Astrocyte of the cerebellum (primary cell): ENCODE results near the gene SCO2.

Experiments used
- DNase-seq: peaks from one replicate; pipeline ENCODE4 v3.0.0-alpha.2; 2011; ENCODE audit warnings: low read depth
- H3K4me3 ChIP-seq: 2 replicates; pipeline ENCODE4 v1.5.1; 2011; ENCODE audit warnings: mild to moderate bottlenecking, low read depth, low read length, moderate library complexity
- CTCF ChIP-seq: IDR thresholded peaks from 2 replicates; pipeline ENCODE4 v1.5.1; 2012; ENCODE audit warnings: low read length, low read depth, moderate library complexity, mild to moderate bottlenecking; ENCODE audit errors: missing control alignments
- in situ Hi-C: cut with HindIII; loops from 2 replicates; pipeline ENCODE4 v1.10.0; 2017; ENCODE audit warnings: low sequenced_read_pairs

The SCO2 gene

GRCh38 chr22:50498322-50498890 lies 27.0 kb downstream of the SCO2 start:
- in situ Hi-C loops = no loop called here
- H3K4me3 ChIP-seq = no peak overlapping the region
- DNase-seq = no peak
- peak; percentile 68 for TF ChIP-seq CTCF

GRCh38 chr22:50497093-50497492 lies 28.3 kb downstream of the SCO2 start:
- in situ Hi-C loops = no loop called here
- no peak for TF ChIP-seq CTCF
- H3K4me3 ChIP-seq = no peak overlapping the region
- no peak for DNase-seq

- in situ Hi-C loops = no loop called here
- no peak for TF ChIP-seq CTCF
- no peak for DNase-seq
- no peak overlapping the region for H3K4me3 ChIP-seq
Measured at GRCh38 chr22:50490531-50491308, 34.7 kb downstream of the SCO2 start.

- DNase-seq = no peak
- in situ Hi-C loops = loop anchor here (10.0 kb wide), 1 partner anchor 135 kb away; no protein-coding TSS in a partner anchor
- H3K4me3 ChIP-seq = no peak overlapping the region
- TF ChIP-seq CTCF = no peak
Measured at GRCh38 chr22:50489363-50490243, 35.8 kb downstream of the SCO2 start.

GRCh38 chr22:50488886-50489285 lies 36.5 kb downstream of the SCO2 start:
- in situ Hi-C loops = loop anchor here (10.0 kb wide), 1 partner anchor 134 kb away; no protein-coding TSS in a partner anchor
- no peak overlapping the region for H3K4me3 ChIP-seq
- TF ChIP-seq CTCF = no peak
- DNase-seq = no peak

- in situ Hi-C loops = loop anchor here (10.0 kb wide), 1 partner anchor 133 kb away; no protein-coding TSS in a partner anchor
- no peak for DNase-seq
- H3K4me3 ChIP-seq = no peak overlapping the region
- TF ChIP-seq CTCF = no peak
Measured at GRCh38 chr22:50488006-50488677, 37.3 kb downstream of the SCO2 start.
